IPS-20b (cell line): ENCODE data around the gene EME1.
"Not testable (repeated sequence)": the region's sequence is repeated elsewhere in the genome, so short reads cannot be mapped to it uniquely, and the experiment has no call there.

Experiments used
- H3K27ac ChIP-seq: one replicate; pipeline ENCODE4 v1.5.1; 2013; ENCODE audit warnings: low read length
- H3K27me3 ChIP-seq: 2 replicates; pipeline ENCODE4 v1.6.1; 2013; ENCODE audit warnings: mild to moderate bottlenecking, low read length, inconsistent platforms; ENCODE audit not compliant: insufficient read depth
- H3K36me3 ChIP-seq: 2 replicates; pipeline ENCODE4 v1.6.1; 2013; ENCODE audit warnings: low read depth, mild to moderate bottlenecking, inconsistent platforms, low read length, moderate library complexity; ENCODE audit not compliant: insufficient read depth
- H3K4me1 ChIP-seq: 2 replicates; pipeline ENCODE4 v1.6.1; 2013; ENCODE audit warnings: mild to moderate bottlenecking, control low read depth, inconsistent platforms, low read length, moderate library complexity; ENCODE audit not compliant: insufficient read depth
- H3K4me3 ChIP-seq: 2 replicates; pipeline ENCODE4 v1.5.1; 2013; ENCODE audit warnings: mild to moderate bottlenecking, low read length, inconsistent platforms
- H3K9ac ChIP-seq: 2 replicates; pipeline ENCODE4 v1.6.1; 2013; ENCODE audit warnings: low read depth, mild to moderate bottlenecking, inconsistent platforms, low read length, moderate library complexity
- H3K9me3 ChIP-seq: 2 replicates; pipeline ENCODE4 v1.6.1; 2013; ENCODE audit warnings: mild to moderate bottlenecking, low read depth, low read length, inconsistent platforms; ENCODE audit not compliant: insufficient read depth

EME1 gene

DNA sequence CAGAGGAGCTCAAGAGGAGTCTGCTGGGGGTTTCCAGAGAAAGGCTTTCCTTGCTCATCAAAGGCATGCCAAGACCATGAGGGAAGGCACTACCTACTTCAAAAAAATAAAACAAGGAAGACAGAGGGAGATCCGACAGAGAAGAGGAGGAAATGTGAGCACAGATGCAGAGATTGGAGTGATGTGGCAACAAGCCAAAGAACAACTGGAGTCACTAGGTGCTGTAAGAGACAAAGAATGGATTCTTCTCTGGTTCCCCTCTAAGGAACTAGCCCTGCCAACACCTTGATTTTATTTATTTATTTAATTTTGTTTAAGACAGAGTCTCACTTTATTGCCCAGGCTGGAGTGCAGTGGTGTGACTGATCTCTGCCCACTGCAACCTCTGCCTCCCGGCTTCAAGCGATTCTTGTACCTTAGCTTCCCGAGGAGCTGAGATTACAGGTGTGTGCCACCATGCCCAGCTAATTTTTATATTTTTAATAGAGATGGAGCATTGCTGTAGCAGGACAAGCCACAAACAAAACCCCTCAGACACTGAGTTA lies 39.2 kb downstream of the EME1 start:
- Histone ChIP-seq H3K9ac (no peak overlapping the region), H3K36me3 (no peaks in the 10 kb centered on the region), H3K9me3 (no peaks in the 10 kb centered on the region; the same call in 1 of the 2 replicates), H3K27ac (no peak overlapping the region), H3K4me1 (no peaks in the 10 kb centered on the region), H3K27me3 (no peaks in the 10 kb centered on the region; the same call in none of the 2 replicates), H3K4me3 (no peak overlapping the region)

DNA sequence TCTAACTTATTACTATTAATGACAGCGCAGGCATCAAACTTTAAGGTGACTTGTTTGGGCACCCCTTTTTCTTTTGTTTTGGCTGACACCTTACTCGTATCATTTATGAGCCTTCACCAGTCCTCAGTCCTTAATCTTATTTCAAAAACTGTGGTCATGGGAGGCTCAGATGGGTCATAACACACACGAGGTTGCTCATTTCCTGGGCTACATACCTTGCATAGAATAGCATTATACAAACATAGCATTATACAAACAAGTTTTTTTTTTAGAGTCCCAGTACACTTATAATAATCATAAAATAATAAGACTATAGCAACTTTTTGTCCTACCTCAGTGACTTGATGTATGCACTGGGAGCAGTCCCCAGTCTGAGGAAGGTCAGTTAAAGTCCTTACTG lies 41.8 kb downstream of the EME1 start:
- Histone ChIP-seq H3K9me3 (no peaks in the 10 kb centered on the region; the same call in 1 of the 2 replicates), H3K4me1 (no peaks in the 10 kb centered on the region), H3K27ac (no peak overlapping the region), H3K9ac (no peak overlapping the region), H3K36me3 (no peaks in the 10 kb centered on the region), H3K4me3 (no peak overlapping the region), H3K27me3 (no peaks in the 10 kb centered on the region; the same call in none of the 2 replicates)

DNA sequence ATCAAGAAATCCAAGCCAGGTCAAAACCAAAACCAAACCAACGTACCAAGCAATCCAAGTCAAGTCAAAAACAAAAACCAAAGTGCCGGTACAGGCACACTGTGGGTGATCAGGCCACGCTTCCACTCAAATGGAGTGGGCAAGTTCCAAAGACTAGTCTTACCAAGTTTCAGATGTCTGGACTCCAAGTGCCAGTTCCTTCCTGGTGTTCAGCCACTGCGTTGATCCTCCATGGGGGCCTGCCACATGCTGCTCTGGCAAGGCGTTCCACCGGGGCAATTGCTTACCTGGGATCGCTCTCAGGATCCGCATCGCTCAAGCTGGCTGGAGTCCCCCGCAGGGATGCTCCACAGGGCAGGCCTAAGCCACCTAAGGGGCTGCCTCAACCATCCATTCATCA lies 46.5 kb downstream of the EME1 start:
- H3K36me3 ChIP-seq, H3K27ac ChIP-seq, H3K9ac ChIP-seq, H3K27me3 ChIP-seq, H3K4me3 ChIP-seq, H3K4me1 ChIP-seq, H3K9me3 ChIP-seq: not testable (repeated sequence)

DNA sequence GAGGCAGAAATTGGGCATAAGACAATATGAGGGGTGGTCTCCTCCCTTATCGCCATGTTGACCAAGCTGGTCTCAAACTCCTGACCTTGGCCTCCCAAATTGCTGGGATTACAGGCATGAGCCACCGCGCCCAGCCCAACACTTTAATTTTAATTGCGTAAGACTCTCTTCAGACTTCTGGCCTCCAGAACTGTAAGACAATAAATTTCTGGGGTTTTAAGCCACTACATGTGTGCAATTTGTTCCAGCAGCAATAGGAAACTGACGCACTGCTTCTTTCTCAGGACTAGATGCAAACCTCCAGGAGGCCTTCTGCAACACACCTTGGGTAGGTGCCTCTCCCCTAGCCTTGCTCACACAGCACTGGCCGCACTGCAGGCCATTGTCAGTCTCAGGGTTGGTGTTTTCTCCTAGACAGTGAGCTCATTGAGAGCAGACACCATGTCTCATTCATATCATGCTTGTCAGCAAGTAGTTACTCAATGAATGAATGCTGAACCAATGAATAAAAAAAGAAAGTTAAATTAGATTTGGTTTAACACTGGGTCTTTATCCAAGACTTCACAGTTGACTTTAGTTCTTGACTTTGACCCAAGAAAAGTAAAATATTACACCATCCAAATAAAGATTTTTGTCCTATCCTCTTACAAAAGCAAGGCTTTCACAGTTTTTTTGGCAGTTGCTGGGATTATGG lies 47.5 kb downstream of the EME1 start:
- no peaks in the 10 kb centered on the region for H3K36me3 ChIP-seq
- H3K27me3 ChIP-seq, result peaks cover 17% of the 10 kb centered on the region
- no peaks in the 10 kb centered on the region for H3K9me3 ChIP-seq
- H3K4me1 ChIP-seq, result no peaks in the 10 kb centered on the region
- no peak overlapping the region for H3K27ac ChIP-seq
- H3K4me3 ChIP-seq, result no peak overlapping the region
- H3K9ac ChIP-seq, result no peak overlapping the region

DNA sequence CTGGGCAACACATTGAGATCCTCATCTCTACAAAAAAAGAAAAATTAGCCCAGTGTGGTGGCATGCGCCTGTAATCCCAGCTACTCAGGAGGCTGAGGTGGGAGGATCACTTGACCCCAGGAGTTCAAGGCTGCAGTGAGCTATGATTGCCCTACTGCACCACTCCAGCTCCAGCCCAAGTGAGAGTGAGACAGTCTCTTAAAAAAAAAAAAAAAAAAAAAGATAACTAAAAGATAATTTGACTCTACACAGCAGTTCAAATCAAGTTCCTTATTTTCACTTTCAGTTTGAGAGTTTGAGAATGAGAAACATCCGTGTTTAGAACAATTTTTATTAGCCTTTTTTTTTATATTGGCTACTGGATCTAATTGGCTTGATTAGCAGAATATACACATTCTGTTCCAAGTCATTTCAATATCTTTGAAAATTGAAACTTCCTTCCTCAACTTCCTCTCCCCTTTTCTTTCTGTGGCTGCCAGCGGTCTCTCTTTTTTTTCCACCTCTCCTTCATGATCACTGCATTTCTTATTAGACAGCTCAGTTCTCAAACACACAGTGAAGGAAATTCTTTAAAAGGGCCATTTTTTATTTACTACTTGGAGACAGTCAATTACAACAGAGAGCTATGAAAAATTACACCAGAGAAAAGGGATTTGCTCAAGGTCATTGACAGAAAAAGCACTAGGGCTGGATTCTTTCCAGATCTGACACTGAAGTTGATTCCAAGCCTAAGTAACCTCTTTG lies 48.5 kb downstream of the EME1 start:
- no peak overlapping the region for H3K4me3 ChIP-seq
- peaks cover 20% of the 10 kb centered on the region for H3K27me3 ChIP-seq
- no peaks in the 10 kb centered on the region for H3K36me3 ChIP-seq
- no peak overlapping the region for H3K27ac ChIP-seq
- peaks cover under 1% of the 10 kb centered on the region; the same call in 1 of the 2 replicates for H3K4me1 ChIP-seq
- H3K9ac ChIP-seq, result no peak overlapping the region
- no peaks in the 10 kb centered on the region for H3K9me3 ChIP-seq

DNA sequence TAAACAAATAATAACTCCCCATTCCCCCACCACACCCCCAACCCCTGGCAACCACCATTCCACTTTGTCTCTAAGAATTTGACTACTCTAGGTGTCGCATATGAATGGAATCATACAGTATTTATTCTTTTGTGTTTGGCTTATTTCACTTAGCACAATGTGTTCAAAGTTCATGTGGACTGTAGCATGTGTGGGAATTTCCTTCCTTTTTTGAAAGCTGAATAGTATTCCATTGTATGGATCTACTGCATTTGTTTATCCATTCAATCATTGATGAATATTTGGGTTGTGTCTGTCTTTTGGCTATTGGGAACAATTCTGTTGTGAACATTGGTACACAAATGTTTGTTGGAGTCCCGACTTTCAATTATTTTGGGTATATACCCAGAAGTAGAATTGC lies 49.7 kb downstream of the EME1 start:
- peaks cover 5% of the 10 kb centered on the region; the same call in 1 of the 2 replicates for H3K4me1 ChIP-seq
- H3K9ac ChIP-seq, result no peak overlapping the region
- no peaks in the 10 kb centered on the region for H3K9me3 ChIP-seq
- no peak overlapping the region for H3K4me3 ChIP-seq
- no peak overlapping the region for H3K27ac ChIP-seq
- no peaks in the 10 kb centered on the region for H3K36me3 ChIP-seq
- peaks cover 20% of the 10 kb centered on the region for H3K27me3 ChIP-seq

DNA sequence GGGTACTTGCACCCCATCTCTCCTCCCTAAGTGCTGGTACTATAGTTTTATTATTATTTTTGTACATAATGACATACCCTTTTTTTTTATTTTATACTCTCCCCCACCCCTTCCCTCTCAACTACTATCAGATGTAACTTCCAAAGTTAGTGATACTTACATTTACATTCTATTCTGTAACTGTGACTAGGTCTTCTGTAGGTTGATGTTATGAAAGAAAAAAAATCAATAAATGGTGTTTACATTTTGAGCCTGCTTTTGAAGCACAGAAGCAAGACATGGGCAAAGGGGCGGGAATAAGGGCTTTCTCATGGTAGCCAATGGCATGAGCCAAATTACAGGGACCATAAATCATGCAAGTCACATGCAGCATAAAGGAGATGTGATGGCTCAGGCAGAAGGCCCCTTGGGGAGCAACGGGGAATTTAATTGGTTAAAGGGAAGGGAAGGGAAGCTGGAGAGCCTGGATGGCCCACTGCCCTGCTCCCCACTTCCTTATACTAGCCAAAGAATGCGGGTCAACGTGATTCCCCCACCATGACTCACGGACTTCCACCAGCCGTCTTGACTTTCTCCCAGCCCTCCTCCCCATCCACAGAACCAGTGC lies 50.6 kb downstream of the EME1 start:
- H3K9ac ChIP-seq, result no peak overlapping the region

DNA sequence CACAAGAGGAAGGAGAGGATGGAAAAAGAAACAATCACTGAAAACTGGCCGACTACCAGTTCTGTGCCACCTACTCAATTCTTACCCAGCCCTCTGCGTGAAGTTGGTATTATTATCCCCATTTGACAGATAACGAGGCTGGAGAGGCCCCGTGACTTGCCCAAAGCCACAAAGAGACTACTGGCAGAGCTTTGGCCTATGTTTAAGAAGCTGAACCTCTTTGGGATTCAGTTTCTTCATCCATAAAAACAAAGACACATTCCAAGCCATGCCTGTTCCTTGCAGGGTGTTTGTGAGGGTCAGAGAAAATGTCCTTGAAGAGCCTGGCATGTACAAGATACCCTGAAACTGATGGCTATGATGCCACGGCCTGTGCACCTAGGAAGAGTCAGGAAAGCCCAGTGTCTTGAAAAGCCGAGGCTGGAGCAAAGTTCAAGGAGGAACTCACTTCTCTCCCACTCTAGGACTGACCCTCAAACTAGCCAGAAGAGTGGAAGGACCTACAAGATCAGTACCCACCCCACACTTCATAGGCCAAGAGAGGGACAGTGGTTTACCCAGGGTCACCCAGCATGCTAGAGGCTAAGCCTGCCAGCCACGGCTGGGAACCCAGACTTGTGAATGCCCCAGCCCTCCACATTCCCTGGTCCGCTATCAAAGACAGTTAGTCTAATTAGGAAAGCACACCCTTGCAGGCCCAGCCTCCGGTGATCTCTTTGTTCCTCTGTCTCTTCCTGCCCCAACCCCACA lies 51.4 kb downstream of the EME1 start:
- Histone ChIP-seq H3K4me3 (no peak overlapping the region), H3K27ac (no peak overlapping the region), H3K4me1 (peaks cover 5% of the 10 kb centered on the region; the same call in 1 of the 2 replicates), H3K9me3 (no peaks in the 10 kb centered on the region), H3K36me3 (no peaks in the 10 kb centered on the region), H3K9ac (no peak overlapping the region), H3K27me3 (peaks cover 20% of the 10 kb centered on the region)

More for the DNA sequence above, 50.6 kb downstream of the EME1 start:
- no peaks in the 10 kb centered on the region for H3K36me3 ChIP-seq
- no peak overlapping the region for H3K27ac ChIP-seq
- H3K4me3 ChIP-seq, result no peak overlapping the region
- H3K4me1 ChIP-seq, result peaks cover 5% of the 10 kb centered on the region; the same call in 1 of the 2 replicates
- peaks cover 20% of the 10 kb centered on the region for H3K27me3 ChIP-seq
- no peaks in the 10 kb centered on the region for H3K9me3 ChIP-seq

DNA sequence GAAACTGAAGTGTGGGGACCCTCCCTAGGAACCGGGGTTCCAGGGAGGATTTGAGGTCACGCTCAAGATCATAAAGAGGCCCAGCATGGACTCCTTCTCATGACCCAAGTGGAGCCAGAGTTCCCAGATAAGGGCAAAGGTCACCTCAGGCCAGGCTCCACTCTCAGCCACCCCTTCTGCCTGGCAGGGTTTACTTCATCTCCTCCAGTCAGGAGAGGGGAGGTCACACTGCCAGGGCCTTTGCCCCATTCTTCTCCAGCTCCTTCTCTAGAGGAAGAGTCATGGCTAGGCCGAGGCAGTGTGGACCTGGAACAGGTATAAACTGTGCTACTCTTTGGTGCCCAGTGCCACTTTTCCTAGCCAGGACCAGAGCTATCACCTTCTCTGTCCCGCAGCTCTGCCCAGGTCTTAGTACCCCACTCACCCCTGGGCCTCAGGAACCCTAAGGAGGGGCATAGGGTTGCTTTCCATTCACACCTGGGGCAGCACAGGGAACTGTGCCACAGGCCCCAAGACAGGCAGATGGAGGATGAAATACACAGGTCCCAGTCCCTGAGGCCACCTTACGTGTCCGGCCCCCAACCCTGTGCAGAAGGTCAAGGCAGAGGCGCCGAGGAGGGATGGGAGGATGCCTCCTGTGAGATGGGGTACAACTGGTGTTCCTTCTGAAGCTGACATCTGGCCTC lies 52.1 kb downstream of the EME1 start:
- H3K4me1 ChIP-seq, result peaks cover 5% of the 10 kb centered on the region; the same call in 1 of the 2 replicates
- peak overlapping the region; percentile 76 for H3K4me3 ChIP-seq
- no peaks in the 10 kb centered on the region for H3K36me3 ChIP-seq

DNA sequence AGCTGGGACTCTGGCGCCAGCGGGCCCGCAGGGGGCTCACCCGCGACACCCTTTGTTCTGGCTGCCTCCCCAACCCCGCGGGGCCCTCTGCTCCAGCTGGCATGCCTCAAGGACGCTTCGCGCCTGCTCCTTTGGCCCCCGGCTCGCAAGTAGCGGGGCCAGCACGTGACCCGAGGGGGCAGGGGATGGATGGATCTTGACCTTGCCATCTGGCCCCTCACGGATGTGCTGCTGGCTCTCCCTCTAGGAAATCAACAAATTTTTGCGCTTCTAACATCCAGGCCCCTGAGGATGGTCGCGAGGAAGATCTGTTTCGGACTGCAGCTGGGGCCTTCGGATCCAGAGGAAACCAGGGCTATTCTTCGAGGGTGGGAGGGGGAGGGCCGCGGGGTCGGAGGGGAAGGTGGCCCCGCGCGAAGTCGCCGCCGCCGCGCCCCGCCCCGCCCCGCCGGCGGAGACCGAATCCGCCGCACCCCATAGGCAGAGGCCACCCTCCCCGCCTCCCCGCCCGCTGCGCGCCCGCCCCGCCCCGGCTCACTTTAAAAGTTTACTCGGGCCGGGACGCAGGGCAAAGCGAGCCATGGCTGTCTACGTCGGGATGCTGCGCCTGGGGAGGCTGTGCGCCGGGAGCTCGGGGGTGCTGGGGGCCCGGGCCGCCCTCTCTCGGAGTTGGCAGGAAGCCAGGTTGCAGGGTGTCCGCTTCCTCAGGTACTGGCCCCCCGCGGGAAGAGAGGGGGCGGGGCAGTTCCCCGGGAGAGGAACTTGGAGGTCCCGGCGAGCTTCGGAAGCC lies 52.8 kb downstream of the EME1 start, which contains the start of gene ACSF2:
ACSF2 (plus strand) TSS at position 537 of the 790 bp plus-strand sequence; CDS start at position 581, 44 bp downstream.
- H3K27ac ChIP-seq, result no peak within 1 kb of the TSS

More for the DNA sequence above, 52.1 kb downstream of the EME1 start:
- Histone ChIP-seq H3K27ac (no peak overlapping the region), H3K9ac (peak overlapping the region; percentile 56; the same call in 1 of the 2 replicates), H3K9me3 (no peaks in the 10 kb centered on the region), H3K27me3 (peaks cover 20% of the 10 kb centered on the region)

More for the DNA sequence above, 52.8 kb downstream of the EME1 start, which contains the start of gene ACSF2:
- peaks cover 20% of the 10 kb centered on the region for H3K27me3 ChIP-seq
- H3K9ac ChIP-seq, result peak within 1 kb of the TSS; percentile 56; the same call in 1 of the 2 replicates
- peak within 1 kb of the TSS; percentile 76 for H3K4me3 ChIP-seq
- no peaks in the 10 kb centered on the region for H3K9me3 ChIP-seq
- peaks cover 5% of the 10 kb centered on the region; the same call in 1 of the 2 replicates for H3K4me1 ChIP-seq
- no peaks in the 10 kb centered on the region for H3K36me3 ChIP-seq
